Limb (tissue), 2 donors: ENCODE measurements around the gene RXRA.

Source experiments
- DNase-seq, 2 donors: peaks; one replicate each; pipeline ENCODE4 v3.0.0-alpha.2; 2016; ENCODE audit errors: extremely low spot score in 2 of 2

The RXRA gene

DNA sequence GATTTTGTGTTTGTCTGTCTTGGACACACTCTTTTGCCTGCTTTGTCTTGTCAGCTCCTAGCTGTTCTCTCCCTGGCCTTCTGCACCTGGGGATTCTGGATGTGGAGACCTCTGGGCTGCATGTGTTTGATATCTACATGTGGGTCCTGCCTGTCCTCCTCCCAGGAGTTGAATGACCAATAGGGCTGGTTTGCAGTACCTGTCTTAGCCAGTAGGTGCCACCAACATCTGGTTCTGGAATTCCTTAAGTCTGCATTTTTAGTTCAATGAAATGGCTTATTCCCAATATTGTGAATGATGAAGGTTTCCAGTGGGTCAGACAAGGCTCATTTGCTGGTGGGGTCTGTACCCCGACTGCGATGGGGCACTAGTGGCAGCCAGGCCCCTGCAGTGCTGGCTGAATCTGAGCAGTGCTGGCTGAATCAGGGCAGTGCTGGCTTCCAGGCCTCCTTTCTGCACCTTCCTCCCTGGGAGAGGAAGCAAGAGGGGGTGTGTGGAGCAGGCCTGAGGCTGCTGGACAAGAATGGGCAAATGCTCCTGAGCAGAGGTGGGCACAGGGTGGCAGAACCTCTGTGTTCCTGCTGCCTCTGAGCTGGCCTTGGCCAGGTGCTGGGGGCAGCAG lies 73.3 kb downstream of the RXRA start:
- DNase-seq: no peak

DNA sequence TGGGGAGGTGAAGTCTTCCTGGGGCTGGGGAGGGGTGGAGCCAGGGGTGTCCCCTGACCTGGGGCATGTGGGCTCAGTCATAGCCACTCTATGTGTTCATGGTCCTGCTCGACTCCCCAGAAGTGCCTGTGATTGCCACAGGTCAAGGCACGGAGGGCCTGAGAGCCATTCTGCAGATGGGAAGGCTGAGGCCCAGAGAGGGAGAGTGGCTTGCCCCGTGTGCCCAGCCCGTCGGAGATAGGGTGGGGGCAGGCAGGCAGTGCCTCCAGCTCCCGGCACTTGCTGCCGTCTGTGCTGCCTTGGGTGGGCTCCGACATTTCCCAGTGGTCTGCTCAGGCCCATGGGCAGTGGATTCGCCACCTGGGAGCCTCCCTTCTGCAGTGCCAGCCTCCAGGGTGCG lies 74.0 kb downstream of the RXRA start:
- no peak for DNase-seq

DNA sequence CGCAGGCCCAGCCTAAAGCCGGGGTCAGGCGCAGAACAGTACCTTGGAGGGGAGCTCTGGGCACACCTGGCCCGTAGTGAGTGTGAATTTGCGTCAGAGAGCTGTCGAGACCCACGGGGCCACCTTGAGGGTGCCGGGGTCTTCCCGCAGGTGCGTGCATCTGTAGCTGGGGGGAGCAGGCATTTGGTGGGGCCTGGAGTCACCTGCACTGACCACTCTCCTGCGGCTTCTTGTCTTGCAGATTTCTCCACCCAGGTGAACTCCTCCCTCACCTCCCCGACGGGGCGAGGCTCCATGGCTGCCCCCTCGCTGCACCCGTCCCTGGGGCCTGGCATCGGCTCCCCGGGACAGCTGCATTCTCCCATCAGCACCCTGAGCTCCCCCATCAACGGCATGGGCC lies 75.1 kb downstream of the RXRA start:
- DNase-seq: no peak

DNA sequence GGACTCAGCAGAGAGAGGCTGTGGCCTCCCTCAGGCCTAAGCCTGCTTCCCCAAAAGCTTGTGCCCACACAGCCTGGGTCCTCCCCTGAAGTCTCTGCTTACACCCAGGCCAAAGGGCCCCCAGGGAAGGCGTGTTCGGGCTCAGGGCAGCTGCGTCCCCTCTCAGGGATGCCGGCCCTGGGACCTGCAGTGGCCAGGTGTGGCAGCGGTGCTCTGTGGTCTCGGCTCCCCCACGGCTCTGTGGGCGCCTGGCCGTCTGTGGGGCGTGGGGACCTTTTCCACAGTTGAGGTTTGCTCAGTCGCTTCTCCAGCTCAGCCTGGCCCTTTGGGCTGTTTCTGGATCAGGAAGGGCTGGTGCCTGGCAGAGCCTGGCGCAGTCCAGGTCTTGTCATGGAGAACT lies 75.9 kb downstream of the RXRA start:
- DNase-seq: no peak

DNA sequence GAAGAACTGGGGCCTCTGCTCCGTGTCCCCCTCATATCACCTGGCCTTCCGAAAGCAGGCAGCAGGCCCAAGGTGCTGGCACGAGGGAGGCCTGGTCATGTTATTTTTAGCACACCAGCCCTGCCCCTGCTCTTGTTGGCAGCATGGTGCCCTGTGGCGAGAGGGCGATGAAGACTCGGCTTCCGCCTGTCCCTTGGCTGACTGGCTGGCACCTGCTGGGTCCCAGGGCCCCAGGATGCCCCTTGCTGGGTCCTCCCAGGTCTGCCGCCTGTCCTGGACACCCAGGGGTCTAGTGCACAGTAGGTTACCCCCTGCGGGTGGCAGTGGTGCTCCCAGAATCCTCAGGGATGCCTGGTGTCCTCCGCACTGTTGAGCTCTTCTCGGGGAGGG lies 77.0 kb downstream of the RXRA start:
- DNase-seq: no peak

DNA sequence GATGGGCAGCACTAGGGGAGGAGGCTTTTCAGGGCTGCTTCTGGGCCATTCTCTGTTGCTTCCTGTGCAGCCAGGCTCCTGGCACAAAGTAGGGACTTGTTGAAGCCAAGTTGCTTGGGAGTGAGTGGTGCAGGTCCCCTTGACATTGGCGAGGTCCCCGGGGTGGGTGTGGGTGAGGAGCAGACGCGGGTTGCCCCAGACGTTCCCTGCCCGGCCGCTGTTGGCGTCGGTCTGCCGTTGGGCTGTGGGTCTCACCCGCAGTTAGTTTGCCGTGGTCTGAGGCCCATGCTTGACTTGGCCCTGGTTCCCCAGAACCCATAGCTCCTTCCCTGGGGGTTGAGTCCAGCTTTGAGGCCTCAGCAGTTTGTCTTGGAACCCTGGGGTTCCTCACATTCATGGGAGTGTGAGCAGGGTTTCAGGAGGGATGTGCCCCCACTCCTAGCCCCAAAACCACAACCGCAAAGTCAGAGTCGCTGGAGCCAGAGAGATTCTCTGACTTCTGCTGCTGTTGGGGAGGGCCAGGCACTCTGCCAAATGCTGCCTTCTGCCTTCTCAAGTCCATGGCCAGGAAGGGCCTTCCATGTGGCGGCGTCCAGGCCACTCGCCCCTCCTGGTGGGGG lies 77.5 kb downstream of the RXRA start:
- DNase-seq: peak; percentile 54 to 68

DNA sequence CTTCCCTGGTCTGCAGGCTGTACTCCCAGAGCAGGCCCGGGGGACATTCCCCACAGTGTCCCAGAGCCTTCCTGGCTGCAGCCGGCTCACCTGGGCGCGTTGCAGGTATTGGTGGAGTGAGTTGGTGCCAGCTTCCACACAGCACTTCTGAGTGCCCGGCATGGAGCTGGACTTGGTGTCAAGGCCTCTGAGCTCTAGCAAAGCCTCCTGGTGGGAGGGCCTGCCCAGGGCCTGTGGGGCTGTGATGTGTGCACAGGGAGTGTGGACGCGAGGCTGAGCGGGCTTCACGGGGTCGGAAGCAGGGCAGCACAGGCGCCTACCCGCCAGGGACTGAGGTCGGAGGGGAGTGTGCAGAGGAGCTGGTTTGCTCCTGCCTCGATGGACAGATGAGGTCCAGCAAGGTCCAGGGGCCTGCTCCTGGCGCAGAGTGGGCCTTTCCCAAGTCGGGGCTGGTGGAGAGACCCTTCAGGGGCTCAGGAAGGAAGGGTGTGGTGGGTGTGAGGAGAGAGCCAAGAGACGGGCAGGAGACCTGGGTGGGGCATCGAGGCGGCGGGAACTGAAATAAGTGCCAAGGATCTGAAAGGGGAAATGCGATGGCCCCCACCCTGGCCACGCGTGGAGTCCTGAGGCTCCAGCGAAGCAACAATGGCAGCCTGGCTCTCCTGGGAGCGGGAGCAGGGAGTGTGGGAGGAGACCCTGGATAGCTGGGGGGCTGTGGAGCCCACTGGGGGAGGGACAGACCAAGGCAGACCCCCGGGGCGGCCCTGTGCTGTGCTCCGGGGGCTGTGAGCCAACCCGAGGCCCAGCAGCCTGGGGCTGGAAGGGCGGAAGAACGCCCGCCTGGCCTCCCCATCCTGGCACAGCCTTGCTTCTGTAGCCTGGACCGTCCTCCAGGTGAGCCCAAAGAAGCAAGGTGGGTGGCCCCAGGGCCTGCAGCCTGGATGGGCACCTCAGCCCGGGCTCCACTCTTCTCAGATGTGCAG lies 78.4 kb downstream of the RXRA start:
- DNase-seq: no peak

DNA sequence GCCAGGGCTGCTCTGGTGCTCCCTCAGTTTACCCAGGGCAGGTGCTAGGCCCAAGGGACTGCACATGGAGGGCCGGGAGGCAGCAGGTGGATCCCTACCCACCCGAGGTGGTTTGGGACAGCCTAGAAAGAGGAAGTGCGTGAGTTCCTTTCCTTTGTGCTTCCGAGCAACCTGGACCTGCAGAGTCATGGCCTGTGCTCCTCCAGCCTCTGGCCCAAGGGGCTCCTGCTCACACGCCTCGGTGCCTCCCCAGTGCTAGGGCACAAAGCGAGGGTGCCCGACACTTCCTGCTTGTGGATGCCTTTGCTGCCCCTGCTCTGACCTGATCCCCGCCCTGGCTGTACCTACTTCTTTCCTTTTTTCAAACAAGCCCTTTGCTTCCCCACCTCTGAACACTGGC lies 79.3 kb downstream of the RXRA start:
- DNase-seq: no peak

DNA sequence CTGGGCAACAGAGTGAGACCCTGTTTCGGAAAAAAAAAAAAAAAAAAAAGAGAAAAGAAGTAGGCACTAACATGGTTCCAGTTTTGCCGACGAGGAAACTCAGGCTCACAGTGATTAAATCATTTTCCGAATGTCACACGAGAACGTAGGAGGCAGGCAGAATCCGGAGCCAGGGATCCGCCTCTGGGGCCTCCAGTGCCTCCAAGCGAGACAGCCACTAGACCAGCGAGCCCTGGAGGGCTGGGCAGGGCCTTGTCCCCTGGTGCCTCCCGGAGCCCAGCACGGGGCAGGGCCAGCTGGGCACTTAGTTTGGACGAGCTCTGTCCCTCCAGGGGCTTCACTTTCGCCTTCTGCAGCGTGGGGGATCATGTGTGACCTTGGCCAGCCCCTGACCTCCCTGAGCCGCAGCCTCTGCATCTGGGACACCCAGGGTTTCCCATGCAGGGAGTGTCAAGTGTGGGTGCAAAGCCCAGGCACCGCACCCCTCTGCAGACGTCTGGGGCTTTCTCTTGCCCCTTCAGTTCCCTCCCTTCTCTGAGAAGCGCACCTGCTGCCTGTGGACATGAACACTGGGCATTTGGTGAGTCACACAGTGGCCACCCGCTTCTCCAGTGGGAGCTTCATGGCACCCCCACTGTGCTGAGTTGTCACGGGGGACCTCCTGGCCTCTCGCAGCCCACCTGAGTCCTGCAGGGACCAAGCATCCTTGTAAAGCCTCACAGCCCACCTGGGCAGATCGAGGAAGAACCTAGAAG lies 80.3 kb downstream of the RXRA start:
- DNase-seq: no peak

DNA sequence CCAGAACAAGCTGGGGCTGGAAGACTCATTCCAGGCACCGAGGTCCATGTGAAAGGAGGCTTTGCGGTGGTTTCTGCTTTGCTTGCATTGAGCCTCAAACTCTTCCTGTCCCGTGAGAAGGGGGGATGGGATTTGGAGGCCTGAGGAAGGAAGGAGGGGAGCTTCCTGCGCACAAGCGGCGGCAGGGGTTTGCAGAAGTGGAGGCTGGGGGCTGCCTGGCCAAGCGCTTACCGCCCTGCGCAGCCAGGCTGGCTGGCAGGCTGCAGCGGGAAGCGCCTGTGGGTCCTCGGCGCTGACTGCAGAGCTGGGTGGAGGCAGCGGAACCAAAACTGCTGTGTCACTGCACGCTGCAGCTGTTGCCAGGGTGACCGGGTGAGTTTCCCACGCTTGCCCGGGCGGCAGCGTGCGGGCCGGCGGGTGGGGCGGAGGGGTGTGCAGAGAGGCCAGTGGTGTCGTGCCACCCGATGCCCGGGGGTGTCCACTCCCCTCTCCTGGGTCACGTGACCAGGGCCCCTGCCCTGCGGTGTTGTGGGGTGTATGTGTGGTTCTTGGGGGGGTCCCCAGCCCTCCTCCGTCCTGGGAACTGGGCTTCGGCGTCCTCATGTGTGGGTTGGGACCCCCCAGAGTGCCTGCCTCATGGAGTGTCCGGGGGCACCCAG lies 81.0 kb downstream of the RXRA start:
- DNase-seq: peak; percentile 83 to 88

DNA sequence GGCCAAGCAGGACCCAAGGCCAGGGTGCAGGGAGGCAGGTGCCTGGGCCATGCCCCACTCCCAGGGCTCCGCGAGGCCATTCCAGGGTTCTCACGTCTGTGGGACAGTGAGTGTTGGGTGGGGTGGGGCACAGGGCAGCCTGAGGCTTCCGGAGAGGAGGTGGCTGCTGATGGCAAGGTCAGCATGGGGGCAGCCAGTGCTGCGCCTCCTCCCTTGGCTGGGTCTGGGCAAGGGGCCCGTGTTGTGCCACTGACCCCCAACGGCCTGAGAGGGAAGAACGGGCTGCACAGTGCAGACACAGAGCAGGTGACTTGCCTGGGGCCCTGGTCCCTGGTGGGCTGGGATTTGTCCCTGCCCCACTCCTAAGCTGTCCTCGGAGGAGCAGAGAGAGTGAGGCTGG lies 82.1 kb downstream of the RXRA start:
- no peak for DNase-seq

DNA sequence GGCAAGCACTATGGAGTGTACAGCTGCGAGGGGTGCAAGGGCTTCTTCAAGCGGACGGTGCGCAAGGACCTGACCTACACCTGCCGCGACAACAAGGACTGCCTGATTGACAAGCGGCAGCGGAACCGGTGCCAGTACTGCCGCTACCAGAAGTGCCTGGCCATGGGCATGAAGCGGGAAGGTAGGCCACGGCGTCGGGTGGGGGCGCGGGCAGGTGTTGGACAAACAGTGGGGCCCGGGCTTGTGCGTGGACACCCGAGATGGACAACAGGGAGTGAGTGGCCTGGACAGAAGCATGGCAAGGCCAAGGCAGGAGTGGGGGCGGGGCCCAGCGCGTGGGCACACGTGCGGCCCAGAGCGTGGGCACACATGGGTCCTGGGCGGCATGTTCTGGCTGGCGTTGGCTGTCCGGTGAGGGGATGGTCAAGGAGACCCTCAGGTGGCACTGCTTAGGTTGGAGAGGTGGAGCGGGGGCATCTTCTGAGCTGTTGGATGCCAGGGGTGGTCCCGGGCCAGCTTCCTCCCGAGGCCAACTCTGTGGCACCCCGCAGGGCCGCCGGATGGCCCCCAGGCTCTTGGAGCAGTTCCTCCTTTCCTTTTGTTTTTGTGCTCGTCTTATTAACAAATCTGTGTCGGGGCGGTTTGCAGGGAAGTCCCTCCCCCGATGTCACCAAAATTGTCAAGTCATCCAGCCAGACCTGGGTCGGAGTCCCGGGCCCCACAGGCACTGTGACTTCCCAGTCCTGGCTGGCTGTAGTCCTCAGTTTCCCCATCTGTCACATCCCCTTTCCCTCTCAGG lies 82.9 kb downstream of the RXRA start:
- no peak for DNase-seq

DNA sequence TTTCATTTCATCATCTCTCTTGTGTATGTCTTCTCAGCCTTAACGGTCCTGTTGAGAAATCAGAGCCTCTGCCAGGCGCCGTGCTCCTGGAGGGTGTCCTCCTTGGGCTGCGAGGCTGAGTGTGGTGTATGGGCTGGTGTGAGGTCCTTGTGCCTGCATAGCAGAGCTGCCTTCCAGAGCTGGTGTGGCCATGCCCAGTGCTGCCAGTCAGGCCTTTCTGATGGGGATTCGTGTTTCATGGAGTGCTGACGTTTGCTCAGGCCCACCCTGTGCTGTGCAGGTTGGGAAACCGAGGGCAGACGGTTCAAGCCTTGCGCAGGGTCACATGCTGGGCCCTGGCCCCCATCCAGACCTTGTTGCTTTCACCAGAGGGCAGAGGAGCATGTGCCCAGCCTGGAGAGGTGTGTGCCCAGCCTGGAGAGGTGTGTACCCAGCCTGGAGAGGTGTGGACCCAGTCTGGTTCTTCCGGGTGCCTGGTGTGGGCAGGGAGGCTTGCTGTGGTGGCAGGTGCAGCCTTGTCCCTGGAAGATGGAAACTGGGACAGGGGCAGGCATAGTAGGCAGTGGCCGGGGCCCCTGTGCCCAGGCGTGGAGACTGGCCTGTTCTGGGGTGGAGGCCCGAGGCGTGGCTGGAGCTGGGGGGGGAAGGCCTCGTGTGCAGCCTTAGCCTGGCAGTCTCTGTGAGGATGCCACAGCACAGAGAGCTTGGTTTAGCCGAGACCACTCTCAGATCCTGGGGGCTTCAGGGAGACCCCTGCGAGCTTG lies 84.0 kb downstream of the RXRA start:
- DNase-seq: no peak

DNA sequence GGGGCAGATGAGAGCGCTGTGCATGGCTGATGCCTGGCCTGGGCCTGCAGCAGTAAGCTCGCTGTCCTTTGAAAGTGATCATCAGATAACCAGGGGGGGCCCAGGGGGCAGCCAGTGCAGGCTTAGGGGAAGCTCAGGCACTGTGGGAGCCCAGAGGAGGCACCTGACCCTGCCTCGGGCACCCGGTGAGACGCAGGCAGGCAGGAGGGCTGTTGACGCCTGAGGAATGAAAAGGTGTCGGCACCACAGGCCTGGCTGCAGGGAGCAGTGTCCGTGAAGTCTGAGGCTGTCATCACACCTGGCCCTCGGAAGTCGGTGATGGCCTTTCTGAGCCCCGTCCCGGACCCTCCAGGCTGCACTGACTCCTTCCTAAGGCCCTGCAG lies 84.6 kb downstream of the RXRA start:
- no peak for DNase-seq

DNA sequence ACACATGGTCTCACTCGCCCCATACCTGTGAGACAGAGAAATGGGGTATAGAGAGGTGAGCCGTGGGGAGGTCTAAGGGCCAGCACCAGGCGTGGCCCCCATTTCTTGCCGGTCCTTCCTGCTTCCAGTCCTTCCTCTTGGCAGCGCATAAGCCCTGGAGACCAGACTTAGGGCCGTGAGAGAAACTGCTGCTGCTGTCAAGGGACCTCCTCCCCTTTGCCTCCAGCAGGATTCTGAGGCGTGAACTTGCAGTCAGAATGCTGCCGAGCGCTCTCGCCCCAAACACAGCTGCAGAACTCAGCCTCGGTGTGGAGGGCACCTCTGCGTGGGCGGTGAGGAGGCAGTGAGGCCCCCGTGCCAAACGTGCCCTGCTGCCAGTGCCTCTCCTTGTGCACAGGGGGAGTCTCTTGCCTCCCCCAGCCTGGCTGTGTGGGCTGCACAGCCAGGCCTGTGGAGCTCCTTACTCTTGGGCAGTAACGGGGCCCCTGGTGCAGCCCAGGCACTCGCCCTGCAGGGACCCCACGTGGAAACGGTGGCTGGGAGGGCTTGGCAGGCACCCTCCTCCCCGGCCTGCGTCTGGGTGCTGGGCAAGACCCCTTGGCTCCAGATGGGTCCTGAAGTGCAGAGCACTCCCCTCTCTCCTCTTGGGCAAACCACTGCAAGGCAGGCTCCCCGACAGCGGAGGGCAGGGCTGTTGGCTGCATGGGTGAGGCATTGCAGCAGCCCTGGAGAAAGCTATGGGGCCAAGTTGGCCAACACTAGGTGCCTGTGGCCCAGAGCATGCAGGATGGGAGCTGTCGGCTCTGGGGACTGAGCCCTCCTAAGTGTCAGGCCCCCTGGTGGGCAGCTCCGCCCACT lies 85.4 kb downstream of the RXRA start:
- DNase-seq: no peak

DNA sequence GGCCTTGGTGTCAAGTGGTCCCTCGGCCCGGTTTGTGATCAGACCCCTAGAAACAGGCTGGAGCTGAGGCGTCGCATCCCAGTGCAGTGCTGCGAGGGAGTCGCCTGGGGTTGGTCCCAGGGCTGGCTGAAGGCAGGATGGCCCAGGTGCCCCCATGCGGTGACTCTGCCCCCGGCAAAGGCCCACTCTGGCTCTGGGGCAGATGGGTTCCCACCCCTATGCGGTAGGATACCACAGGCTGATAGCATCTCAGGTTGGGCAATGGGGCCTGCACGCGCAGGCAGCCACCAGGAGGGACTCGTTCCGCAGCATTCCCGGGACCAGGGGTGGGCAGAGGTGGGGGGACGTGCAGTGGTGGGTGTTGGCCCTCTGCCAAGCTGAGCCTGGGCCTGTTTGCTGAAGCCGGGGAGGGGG lies 86.0 kb downstream of the RXRA start:
- DNase-seq: peak in 1 of 2 donors; percentile 61

DNA sequence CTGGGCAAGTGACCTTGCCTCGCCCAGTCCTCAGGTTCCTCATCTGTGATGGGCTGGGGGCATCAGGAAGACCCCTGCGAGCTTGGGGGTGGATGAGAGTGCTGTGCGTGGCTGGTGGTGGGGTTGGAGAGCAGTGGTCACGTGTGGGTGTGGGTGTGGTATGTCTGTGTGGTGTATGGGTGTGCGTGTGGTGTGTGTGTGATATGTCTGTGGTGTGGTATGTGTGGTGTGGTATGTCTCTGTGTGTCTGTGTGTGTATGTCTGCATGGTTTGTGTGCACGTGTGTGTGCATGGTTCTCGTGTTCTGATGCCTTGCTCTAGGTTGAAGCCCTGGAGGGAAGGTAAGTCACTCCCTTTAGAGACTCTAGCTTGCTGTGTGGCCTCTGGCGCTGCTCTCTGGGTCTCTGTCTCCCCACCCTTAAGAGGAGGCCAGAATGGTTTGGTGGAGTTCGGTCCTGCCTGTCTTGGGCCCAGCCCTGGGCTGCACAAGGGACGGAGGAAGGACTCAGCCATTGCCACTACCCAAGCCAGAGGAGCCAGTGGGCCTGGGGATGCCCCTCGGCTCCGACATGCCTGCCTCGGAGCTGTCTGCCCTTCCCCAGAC lies 87.0 kb downstream of the RXRA start:
- DNase-seq: no peak

DNA sequence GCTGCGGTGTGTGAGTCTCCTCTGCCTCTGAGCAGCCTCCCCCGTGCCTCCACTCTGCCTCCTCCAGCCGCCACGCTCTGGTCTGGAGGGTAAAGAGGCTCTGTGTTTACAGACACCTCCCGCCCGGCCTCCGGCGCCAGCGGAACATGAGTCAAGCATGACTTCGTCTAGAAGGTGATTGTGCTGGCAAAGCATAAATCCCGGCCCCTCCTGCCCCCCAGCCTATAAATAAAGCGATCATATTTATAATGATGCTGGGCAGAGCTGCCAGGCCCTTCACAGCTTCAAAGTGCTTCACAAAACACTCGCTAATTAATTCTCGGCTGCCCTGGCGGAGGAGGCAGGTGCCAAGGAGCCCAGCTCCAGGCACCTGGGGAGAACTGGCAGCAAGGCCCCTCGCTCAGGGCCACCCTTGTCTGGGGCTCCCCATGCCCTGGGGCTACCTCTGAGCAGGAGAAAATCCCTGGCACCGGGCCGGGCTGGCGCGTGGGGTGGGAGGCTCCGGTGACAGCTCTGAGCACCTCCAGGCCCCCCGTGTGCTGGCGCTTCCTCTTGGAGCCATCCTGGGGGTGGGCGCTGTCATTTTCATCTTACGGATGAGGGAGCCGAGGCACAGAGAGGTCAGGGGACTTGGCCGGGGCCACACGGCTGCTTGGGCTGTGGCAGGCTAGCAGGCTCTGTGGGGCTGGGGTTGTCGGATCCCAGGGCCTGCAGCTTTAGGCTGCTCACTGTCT lies 87.8 kb downstream of the RXRA start:
- peak in 1 of 2 donors; percentile 65 for DNase-seq
